Activated T-helper 17 cell treated with anti-CD3 and anti-CD28 coated beads, Interleukin-2, amount 50 U/mL, for 72 hours (primary cell): ENCODE results near the gene LBHD1. TPM values are rescaled to one million over a fixed set of nuclear protein-coding genes. Genes with fewer than 3 reads are reported as not detected.
"Not testable (repeated sequence)": the region's sequence is repeated elsewhere in the genome, so short reads cannot be mapped to it uniquely, and the experiment has no call there.

ENCODE experiments used
- ATAC-seq: fragments of 150-1000 bp; cut with Tn5 transposase; replicated peaks from 2 replicates; pipeline ENCODE4 v1.10.0; 2021; ENCODE audit warnings: mild to moderate bottlenecking, moderate library complexity
- H3K27ac Mint-ChIP-seq: one replicate; pipeline ENCODE4 v1.8.0; 2022; ENCODE audit warnings: mixed read lengths
- H3K27me3 Mint-ChIP-seq: one replicate; pipeline ENCODE4 v1.8.0; 2022; ENCODE audit warnings: mixed read lengths
- H3K36me3 Mint-ChIP-seq: one replicate; pipeline ENCODE4 v1.8.0; 2022; ENCODE audit warnings: low read depth, mild to moderate bottlenecking, mixed read lengths
- H3K4me1 Mint-ChIP-seq: one replicate; pipeline ENCODE4 v1.8.0; 2022; ENCODE audit warnings: mixed read lengths
- H3K4me3 Mint-ChIP-seq: one replicate; pipeline ENCODE4 v1.8.0; 2022; ENCODE audit warnings: mild to moderate bottlenecking, mixed read lengths
- H3K9me3 Mint-ChIP-seq: one replicate; pipeline ENCODE4 v1.8.0; 2022; ENCODE audit warnings: mixed read lengths
- total RNA-seq, 2 donors: library from RNA; stranded (reverse); gene quantifications; one replicate each; pipeline ENCODE4 v1.2.3, GENCODE V29; 2022

The LBHD1 gene
- total RNA-seq, 2 donors from 2014 or later: 27.0 to 28.5 TPM

GRCh38 chr11:62664405-62665074, 7.5 kb downstream of the LBHD1 start:
- Mint-ChIP-seq H3K27me3 (no peaks in the 10 kb centered on the region), H3K9me3 (no peaks in the 10 kb centered on the region), H3K4me1 (peaks cover 10% of the 10 kb centered on the region), H3K4me3 (peak overlapping the region; percentile 89), H3K36me3 (peaks cover 90% of the 10 kb centered on the region), H3K27ac (peak overlapping the region; percentile 82)
- ATAC-seq: peak; percentile 41

GRCh38 chr11:62656796-62657429, 15.2 kb downstream of the LBHD1 start:
- H3K9me3 Mint-ChIP-seq: no peaks in the 10 kb centered on the region
- no peak overlapping the region for H3K4me3 Mint-ChIP-seq
- ATAC-seq: no peak
- H3K36me3 Mint-ChIP-seq: peaks cover 22% of the 10 kb centered on the region
- no peaks in the 10 kb centered on the region for H3K27me3 Mint-ChIP-seq
- peaks cover 11% of the 10 kb centered on the region for H3K4me1 Mint-ChIP-seq
- H3K27ac Mint-ChIP-seq: no peak overlapping the region

GRCh38 chr11:62654297-62654696, 17.8 kb downstream of the LBHD1 start:
- no peak for ATAC-seq
- H3K4me3 Mint-ChIP-seq: peak overlapping the region; percentile 94
- H3K27ac Mint-ChIP-seq: peak overlapping the region; percentile 98
- peaks cover 11% of the 10 kb centered on the region for H3K4me1 Mint-ChIP-seq
- peaks cover 14% of the 10 kb centered on the region for H3K36me3 Mint-ChIP-seq
- H3K9me3 Mint-ChIP-seq: no peaks in the 10 kb centered on the region
- no peaks in the 10 kb centered on the region for H3K27me3 Mint-ChIP-seq

- Mint-ChIP-seq H3K27ac (peak overlapping the region; percentile 98), H3K9me3 (no peaks in the 10 kb centered on the region)
These were observed 19.7 kb downstream of the LBHD1 start for GRCh38 chr11:62652161-62653006.

GRCh38 chr11:62650283-62650682, 21.8 kb downstream of the LBHD1 start:
- not testable (repeated sequence) for H3K27ac Mint-ChIP-seq, H3K9me3 Mint-ChIP-seq, ATAC-seq, H3K27me3 Mint-ChIP-seq, H3K4me3 Mint-ChIP-seq
- H3K4me1 Mint-ChIP-seq: peaks cover 11% of the 10 kb centered on the region
- H3K36me3 Mint-ChIP-seq: peaks cover 36% of the 10 kb centered on the region

More at GRCh38 chr11:62652161-62653006, 19.7 kb downstream of the LBHD1 start:
- Mint-ChIP-seq H3K4me1 (peaks cover 11% of the 10 kb centered on the region), H3K4me3 (peak overlapping the region; percentile 94), H3K27me3 (no peaks in the 10 kb centered on the region), H3K36me3 (peaks cover 20% of the 10 kb centered on the region)
- peak; percentile 35 for ATAC-seq

- H3K27ac Mint-ChIP-seq: no peak overlapping the region
- H3K9me3 Mint-ChIP-seq: no peaks in the 10 kb centered on the region
These were observed 22.6 kb downstream of the LBHD1 start for GRCh38 chr11:62649486-62649885.

GRCh38 chr11:62648967-62649364, 23.1 kb downstream of the LBHD1 start:
- no peak for ATAC-seq
- no peaks in the 10 kb centered on the region for H3K9me3 Mint-ChIP-seq
- H3K4me1 Mint-ChIP-seq: peaks cover 11% of the 10 kb centered on the region
- H3K36me3 Mint-ChIP-seq: peaks cover 49% of the 10 kb centered on the region
- no peak overlapping the region for H3K4me3 Mint-ChIP-seq
- no peaks in the 10 kb centered on the region for H3K27me3 Mint-ChIP-seq
- no peak overlapping the region for H3K27ac Mint-ChIP-seq

More at GRCh38 chr11:62649486-62649885, 22.6 kb downstream of the LBHD1 start:
- Mint-ChIP-seq H3K4me1 (peaks cover 11% of the 10 kb centered on the region), H3K27me3 (no peaks in the 10 kb centered on the region), H3K4me3 (no peak overlapping the region), H3K36me3 (peaks cover 44% of the 10 kb centered on the region)
- ATAC-seq: no peak

- Mint-ChIP-seq H3K4me3 (no peak overlapping the region), H3K9me3 (no peaks in the 10 kb centered on the region), H3K4me1 (peaks cover 7% of the 10 kb centered on the region), H3K27me3 (no peaks in the 10 kb centered on the region), H3K36me3 (peaks cover 51% of the 10 kb centered on the region), H3K27ac (no peak overlapping the region)
- ATAC-seq: no peak
These were observed 23.7 kb downstream of the LBHD1 start for GRCh38 chr11:62648185-62648966.

GRCh38 chr11:62647609-62648005, 24.5 kb downstream of the LBHD1 start:
- Mint-ChIP-seq H3K27me3 (no peaks in the 10 kb centered on the region), H3K36me3 (peaks cover 57% of the 10 kb centered on the region), H3K4me1 (peaks cover 6% of the 10 kb centered on the region), H3K4me3 (peak overlapping the region; percentile 100), H3K27ac (no peak overlapping the region), H3K9me3 (no peaks in the 10 kb centered on the region)
- no peak for ATAC-seq

GRCh38 chr11:62646825-62647608, 25.1 kb downstream of the LBHD1 start:
- H3K4me1 Mint-ChIP-seq: no peaks in the 10 kb centered on the region
- peak overlapping the region; percentile 100 for H3K4me3 Mint-ChIP-seq
- peaks cover 54% of the 10 kb centered on the region for H3K36me3 Mint-ChIP-seq
- H3K9me3 Mint-ChIP-seq: no peaks in the 10 kb centered on the region
- H3K27ac Mint-ChIP-seq: peak overlapping the region; percentile 97
- ATAC-seq: no peak
- no peaks in the 10 kb centered on the region for H3K27me3 Mint-ChIP-seq

- Mint-ChIP-seq H3K27me3 (no peaks in the 10 kb centered on the region), H3K36me3 (peaks cover 54% of the 10 kb centered on the region), H3K4me3 (peak within 1 kb of the TSS; percentile 100), H3K4me1 (no peaks in the 10 kb centered on the region), H3K9me3 (no peaks in the 10 kb centered on the region), H3K27ac (peak within 1 kb of the TSS; percentile 97)
- peak; percentile 99 for ATAC-seq
These were observed 25.9 kb downstream of the LBHD1 start, which contains the start of gene GANAB for GRCh38 chr11:62645946-62646824. TSS of gene GANAB (minus strand) at chr11:62646613. CDS start at chr11:62646599, 14 bp downstream.

GRCh38 chr11:62645671-62645945, 26.5 kb downstream of the LBHD1 start:
- no peaks in the 10 kb centered on the region for H3K9me3 Mint-ChIP-seq
- peak; percentile 1 for ATAC-seq
- H3K4me1 Mint-ChIP-seq: peaks cover 5% of the 10 kb centered on the region
- H3K27ac Mint-ChIP-seq: peak overlapping the region; percentile 97
- H3K27me3 Mint-ChIP-seq: no peaks in the 10 kb centered on the region
- peaks cover 59% of the 10 kb centered on the region for H3K36me3 Mint-ChIP-seq
- peak overlapping the region; percentile 100 for H3K4me3 Mint-ChIP-seq

- no peak overlapping the region for H3K27ac Mint-ChIP-seq
These were observed 27.8 kb downstream of the LBHD1 start for GRCh38 chr11:62644220-62644619.

More at GRCh38 chr11:62644220-62644619, 27.8 kb downstream of the LBHD1 start:
- ATAC-seq: no peak
- H3K4me3 Mint-ChIP-seq: peak overlapping the region; percentile 100
- H3K36me3 Mint-ChIP-seq: peaks cover 63% of the 10 kb centered on the region
- no peaks in the 10 kb centered on the region for H3K27me3 Mint-ChIP-seq
- H3K4me1 Mint-ChIP-seq: peaks cover 11% of the 10 kb centered on the region
- H3K9me3 Mint-ChIP-seq: no peaks in the 10 kb centered on the region
